Neuronal stem cell (in vitro differentiated cells): Measurements from ENCODE around the gene TMEM178A.

Source experiments
- DNase-seq: peaks from one replicate; pipeline ENCODE4 v3.0.0-alpha.2; 2013; ENCODE audit warnings: low spot score
- H2AFZ ChIP-seq: one replicate; pipeline ENCODE4 v1.6.1; 2013; ENCODE audit warnings: mild to moderate bottlenecking, low read length, inconsistent platforms
- H2AK5ac ChIP-seq: 2 replicates; pipeline ENCODE4 v1.6.1; 2013; ENCODE audit warnings: low read depth, mild to moderate bottlenecking, inconsistent platforms, low read length, moderate library complexity, mixed read lengths
- H2BK120ac ChIP-seq: 2 replicates; pipeline ENCODE4 v1.6.1; 2013; ENCODE audit warnings: low read depth, mild to moderate bottlenecking, inconsistent platforms, low read length, moderate library complexity, mixed read lengths
- H2BK12ac ChIP-seq: one replicate; pipeline ENCODE4 v1.6.1; 2013; ENCODE audit warnings: low read length, inconsistent platforms
- H2BK15ac ChIP-seq: 2 replicates; pipeline ENCODE4 v1.6.1; 2013; ENCODE audit warnings: mild to moderate bottlenecking, low read length, inconsistent platforms, mixed read lengths
- H2BK5ac ChIP-seq: one replicate; pipeline ENCODE4 v1.6.1; 2013; ENCODE audit warnings: inconsistent platforms, mild to moderate bottlenecking, low read length, moderate library complexity
- H3K14ac ChIP-seq: one replicate; pipeline ENCODE4 v1.6.1; 2013; ENCODE audit warnings: low read length, inconsistent platforms
- H3K18ac ChIP-seq: 2 replicates; pipeline ENCODE4 v1.6.1; 2013; ENCODE audit warnings: low read length, inconsistent platforms
- H3K23ac ChIP-seq: 2 replicates; pipeline ENCODE4 v1.6.1; 2013; ENCODE audit warnings: low read depth, mild to moderate bottlenecking, mixed read lengths, low read length, inconsistent platforms; ENCODE audit not compliant: poor library complexity
- H3K27ac ChIP-seq: replicated peaks from 3 replicates; pipeline ENCODE4 v1.5.1; 2013; ENCODE audit warnings: low read length, inconsistent platforms
- H3K27me3 ChIP-seq, 3 experiments: 2 replicates each; pipeline ENCODE4 v1.6.1; 2013; ENCODE audit warnings: low read length in 3 of 3, mild to moderate bottlenecking in 2 of 3, inconsistent platforms in 1 of 3, low read depth in 1 of 3, mixed read lengths in 1 of 3, moderate library complexity in 1 of 3; ENCODE audit not compliant: control insufficient read depth in 3 of 3, insufficient read depth in 3 of 3
- H3K36me3 ChIP-seq, 2 donors: replicated peaks in 1 of 2; 2 replicates each; pipeline ENCODE4 v1.6.1; 2013; ENCODE audit warnings: low read length in 2 of 2; ENCODE audit not compliant: control insufficient read depth in 2 of 2, insufficient read depth in 2 of 2
- H3K4ac ChIP-seq: 2 replicates; pipeline ENCODE4 v1.6.1; 2013; ENCODE audit warnings: inconsistent platforms, mild to moderate bottlenecking, low read length, moderate library complexity
- H3K4me1 ChIP-seq, 2 donors: 1 replicate in 1 of 2; 2 replicates in 1 of 2; pipeline ENCODE4 v1.6.1; 2013; ENCODE audit warnings: low read length in 2 of 2, low read depth in 1 of 2; ENCODE audit not compliant: control insufficient read depth in 2 of 2, insufficient read depth in 1 of 2
- H3K4me2 ChIP-seq: one replicate; pipeline ENCODE4 v1.6.1; 2013; ENCODE audit warnings: mild to moderate bottlenecking, low read length, inconsistent platforms; ENCODE audit not compliant: insufficient read depth, poor library complexity, severe bottlenecking
- H3K4me3 ChIP-seq, 2 donors: 2 replicates each; pipeline ENCODE4 v1.5.1; 2013; ENCODE audit warnings: low read length in 2 of 2, mild to moderate bottlenecking in 2 of 2, inconsistent platforms in 1 of 2, moderate library complexity in 1 of 2
- H3K79me1 ChIP-seq: one replicate; pipeline ENCODE4 v1.6.1; 2013; ENCODE audit warnings: low read depth, mild to moderate bottlenecking, inconsistent platforms, low read length, moderate library complexity
- H3K9ac ChIP-seq: one replicate; pipeline ENCODE4 v1.6.1; 2013; ENCODE audit warnings: mild to moderate bottlenecking, low read depth, low read length, inconsistent platforms; ENCODE audit not compliant: poor library complexity
- H3K9me3 ChIP-seq, 2 donors: replicated peaks in 1 of 2; 2 replicates each; pipeline versions ENCODE3 to v1.6.1; 2013; ENCODE audit warnings: low read length in 2 of 2, mild to moderate bottlenecking in 2 of 2, inconsistent platforms in 1 of 2, low read depth in 1 of 2, mixed read lengths in 1 of 2, moderate library complexity in 1 of 2; ENCODE audit not compliant: control insufficient read depth in 2 of 2, insufficient read depth in 1 of 2
- H4K8ac ChIP-seq: one replicate; pipeline ENCODE4 v1.6.1; 2013; ENCODE audit warnings: low read depth, mild to moderate bottlenecking, inconsistent platforms, low read length, moderate library complexity
- H4K91ac ChIP-seq: one replicate; pipeline ENCODE4 v1.6.1; 2013; ENCODE audit warnings: low read length, low read depth, mild to moderate bottlenecking, inconsistent platforms; ENCODE audit not compliant: poor library complexity
- WGBS, 2 donors: extraction: QIAGEN DNeasy Blood & Tissue Kit; methylation state at CpG; one replicate each; pipeline ENCODE4 v1.1.7; 2013; ENCODE audit warnings: missing lambda C conversion rate in 2 of 2, mixed read lengths in 1 of 2; ENCODE audit not compliant: insufficient read length in 2 of 2, insufficient replicate concordance in 1 of 2; ENCODE audit errors: extremely low coverage in 2 of 2; 5-methylcytosine and 5-hydroxymethylcytosine counted together

Gene TMEM178A

DNA sequence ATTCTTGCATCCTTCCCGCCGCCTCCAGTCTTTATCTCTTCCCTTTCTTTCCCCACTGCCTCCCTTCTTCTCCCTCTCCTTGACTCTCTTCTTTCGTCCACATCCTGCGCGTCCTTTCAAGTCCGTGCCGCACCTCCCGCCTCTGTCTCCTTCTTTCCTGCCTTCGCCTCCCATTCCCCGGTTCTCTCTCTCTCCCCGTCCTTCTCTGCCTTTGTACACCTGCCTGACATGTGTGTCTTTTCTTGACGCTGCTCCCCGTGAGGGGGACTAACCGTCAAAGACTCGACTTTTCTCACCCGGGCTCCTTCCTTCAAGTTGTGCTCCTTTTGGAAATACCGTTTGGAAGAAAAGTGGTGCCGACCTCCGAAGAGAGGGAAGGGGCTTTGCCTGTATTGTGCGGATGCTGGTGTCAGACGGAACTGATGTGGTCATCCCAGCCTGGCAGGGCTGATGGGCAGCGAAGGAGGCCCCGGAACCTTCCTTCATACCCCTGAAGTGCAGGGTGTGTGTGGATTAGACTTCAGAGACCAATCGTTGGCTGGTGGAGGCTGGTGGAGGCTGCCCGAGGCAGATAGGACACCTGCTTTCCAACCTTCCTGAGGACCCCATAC is 879 bp downstream of the TMEM178A start:
- no peak for DNase-seq
- Histone ChIP-seq H2AK5ac (no peak overlapping the region), H2BK120ac (no peak overlapping the region), H3K79me1 (no peaks in the 10 kb centered on the region), H3K23ac (peak overlapping the region; percentile 70), H3K14ac (no peak overlapping the region), H3K36me3 (peaks cover 0 to 7% of the 10 kb centered on the region in 2 donors), H3K9ac (peak overlapping the region; percentile 87), H3K4me3 (peak overlapping the region; percentile 75 to 92), H4K91ac (no peak overlapping the region), H3K4me1 (peaks cover 2 to 18% of the 10 kb centered on the region in 2 donors), H3K4ac (no peak overlapping the region), H3K4me2 (peak overlapping the region; percentile 88), H3K27ac (no peak overlapping the region), H2AFZ (peak overlapping the region; percentile 94), H2BK15ac (peak overlapping the region; percentile 45), H4K8ac (no peak overlapping the region), H3K27me3 (peaks cover 0 to 15% (median 0%) of the 10 kb centered on the region in 3 experiments), H3K9me3 (peaks cover 0 to 8% of the 10 kb centered on the region in 2 donors), H2BK5ac (no peak overlapping the region), H3K18ac (peak overlapping the region; percentile 61), H2BK12ac (no peak overlapping the region)
- WGBS, 2 donors = no CpG with 5 or more reads among the region's 25 CpGs

DNA sequence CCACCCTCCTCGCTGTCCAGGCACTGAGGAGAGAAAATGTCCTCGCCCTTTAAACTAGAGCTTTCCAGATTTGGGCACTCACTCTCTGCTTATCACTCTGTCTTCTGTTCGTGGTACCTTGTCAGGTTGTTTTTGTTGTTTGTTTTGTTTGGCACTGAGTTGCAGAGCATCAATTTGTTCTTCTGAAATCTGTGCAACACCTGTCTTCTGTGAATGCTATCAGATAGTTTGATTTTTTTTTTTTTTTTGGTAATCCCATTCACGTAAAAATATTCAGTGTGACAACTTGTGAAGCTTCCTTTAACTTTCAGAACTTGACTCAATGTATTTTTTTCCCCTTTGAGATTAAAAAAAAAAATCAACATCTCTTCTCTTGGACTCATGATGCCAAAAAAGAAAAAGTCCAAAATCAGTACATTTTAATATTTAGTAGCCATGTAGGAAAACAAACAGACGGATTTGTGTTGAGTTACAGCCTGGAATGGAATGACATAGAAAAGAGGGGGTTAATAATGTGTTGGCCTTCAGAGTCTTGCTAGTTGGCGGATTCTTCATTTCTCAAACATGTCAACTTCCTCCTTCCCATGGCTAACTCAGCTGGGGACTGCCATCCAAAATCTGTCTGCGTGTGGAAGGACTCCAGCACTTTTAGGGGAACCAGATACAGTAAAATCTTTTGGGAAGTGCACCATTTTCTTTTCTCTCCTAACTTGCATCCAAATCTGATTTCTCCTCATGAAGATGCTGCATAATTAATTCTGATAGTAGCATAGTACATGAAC is 1.6 kb downstream of the TMEM178A start:
- no peak overlapping the region for H2BK5ac ChIP-seq
- peaks cover 2 to 18% of the 10 kb centered on the region in 2 donors for H3K4me1 ChIP-seq
- H3K27me3 ChIP-seq = peaks cover 0 to 15% (median 0%) of the 10 kb centered on the region in 3 experiments
- no peak overlapping the region for H3K27ac ChIP-seq
- H3K9ac ChIP-seq = no peak overlapping the region
- no peak overlapping the region for H3K14ac ChIP-seq
- peak overlapping the region; percentile 75 to 92 for H3K4me3 ChIP-seq
- H3K79me1 ChIP-seq = no peaks in the 10 kb centered on the region
- peak overlapping the region; percentile 88 for H3K4me2 ChIP-seq
- H3K18ac ChIP-seq = no peak overlapping the region
- no peak overlapping the region for H2AK5ac ChIP-seq
- H2BK12ac ChIP-seq = no peak overlapping the region
- H4K8ac ChIP-seq = no peak overlapping the region
- peak overlapping the region; percentile 94 for H2AFZ ChIP-seq
- no CpG with 5 or more reads among the region's 7 CpGs for WGBS, 2 donors
- no peak for DNase-seq
- H2BK120ac ChIP-seq = no peak overlapping the region
- peaks cover 0 to 15% of the 10 kb centered on the region in 2 donors for H3K9me3 ChIP-seq
- no peak overlapping the region for H4K91ac ChIP-seq
- H3K4ac ChIP-seq = no peak overlapping the region
- H2BK15ac ChIP-seq = no peak overlapping the region
- peaks cover 0 to 8% of the 10 kb centered on the region in 2 donors for H3K36me3 ChIP-seq
- H3K23ac ChIP-seq = no peak overlapping the region

DNA sequence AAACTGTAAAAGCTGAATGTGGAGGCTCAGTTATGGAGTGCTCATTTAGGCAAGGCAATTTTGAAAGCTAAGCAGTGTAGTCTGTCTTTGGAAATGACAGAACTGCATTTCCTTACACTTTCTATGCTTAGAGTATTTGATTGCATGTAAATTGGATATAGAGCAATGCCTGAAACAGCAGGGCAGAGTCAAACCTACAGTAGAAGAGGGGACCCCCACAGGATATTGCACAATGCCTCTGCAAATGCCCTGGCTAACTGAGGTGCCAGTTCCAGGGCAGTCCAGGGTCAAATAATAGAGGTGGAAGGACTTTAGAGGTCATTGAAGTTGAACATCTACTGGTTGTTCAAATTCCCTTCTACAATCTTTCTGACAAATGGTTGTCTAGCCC is 2.2 kb downstream of the TMEM178A start:
- H3K9me3 ChIP-seq = peaks cover 0 to 20% of the 10 kb centered on the region in 2 donors
- no peak overlapping the region for H2BK5ac ChIP-seq
- H3K4me3 ChIP-seq = peak overlapping the region in 1 of 2 donors; percentile 75
- no peak overlapping the region for H3K4ac ChIP-seq
- DNase-seq = no peak
- H3K14ac ChIP-seq = no peak overlapping the region
- no peak overlapping the region for H2BK15ac ChIP-seq
- no peak overlapping the region for H2AFZ ChIP-seq
- no peak overlapping the region for H3K4me2 ChIP-seq
- no peak overlapping the region for H3K18ac ChIP-seq
- H3K9ac ChIP-seq = no peak overlapping the region
- H3K36me3 ChIP-seq = peaks cover 0 to 10% of the 10 kb centered on the region in 2 donors
- peaks cover 2 to 18% of the 10 kb centered on the region in 2 donors for H3K4me1 ChIP-seq
- no peak overlapping the region for H2BK12ac ChIP-seq
- no peaks in the 10 kb centered on the region for H3K79me1 ChIP-seq
- no peak overlapping the region for H2BK120ac ChIP-seq
- H3K27ac ChIP-seq = no peak overlapping the region
- no peak overlapping the region for H2AK5ac ChIP-seq
- H3K27me3 ChIP-seq = peaks cover 0 to 15% (median 0%) of the 10 kb centered on the region in 3 experiments
- no peak overlapping the region for H4K91ac ChIP-seq
- no peak overlapping the region for H3K23ac ChIP-seq
- H4K8ac ChIP-seq = no peak overlapping the region

DNA sequence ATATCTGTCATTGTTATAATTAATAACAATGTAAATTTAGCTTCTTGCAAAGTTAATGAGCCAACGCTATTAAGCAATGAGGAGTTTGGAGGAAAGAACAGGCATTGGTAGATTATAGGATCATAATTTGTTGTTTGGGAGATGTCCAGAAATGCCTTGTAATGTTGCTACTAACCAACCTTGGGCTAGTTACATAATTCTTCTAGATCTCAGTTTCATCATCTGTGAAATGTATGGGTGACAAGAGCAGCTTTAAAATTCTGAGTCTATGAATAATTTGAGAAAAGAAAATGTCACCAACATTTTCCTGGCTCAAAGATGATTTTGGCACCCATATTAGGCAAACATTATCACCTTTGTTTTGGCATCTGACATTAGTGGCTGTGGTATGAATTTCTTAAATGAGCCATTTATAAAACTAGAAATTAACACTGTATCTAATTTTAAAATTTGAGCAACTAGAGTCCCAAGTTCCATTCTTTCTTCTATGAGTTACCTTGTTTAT is 2.9 kb downstream of the TMEM178A start:
- Histone ChIP-seq H3K4me1 (peaks cover 2 to 16% of the 10 kb centered on the region in 2 donors), H3K36me3 (peaks cover 0 to 17% of the 10 kb centered on the region in 2 donors), H2BK120ac (no peak overlapping the region), H2BK15ac (no peak overlapping the region), H3K27ac (no peak overlapping the region), H4K8ac (no peak overlapping the region), H3K9me3 (peaks cover 0 to 24% of the 10 kb centered on the region in 2 donors), H2BK12ac (no peak overlapping the region), H3K9ac (no peak overlapping the region), H3K18ac (no peak overlapping the region), H3K4me3 (peak overlapping the region in 1 of 2 donors; percentile 75), H3K27me3 (peaks cover 0 to 15% (median 0%) of the 10 kb centered on the region in 3 experiments), H3K23ac (no peak overlapping the region), H3K14ac (no peak overlapping the region), H4K91ac (no peak overlapping the region), H3K4ac (no peak overlapping the region), H3K4me2 (no peak overlapping the region), H2AK5ac (no peak overlapping the region), H2BK5ac (no peak overlapping the region), H3K79me1 (no peaks in the 10 kb centered on the region), H2AFZ (no peak overlapping the region)
- no CpG with 5 or more reads among the region's 1 CpG for WGBS, 2 donors
- DNase-seq = no peak
